ENCODE data around the gene SLC25A45. TPM values are rescaled to one million over a fixed set of nuclear protein-coding genes. Genes with fewer than 3 reads are reported as not detected.
"Not testable (repeated sequence)": the region's sequence is repeated elsewhere in the genome, so short reads cannot be mapped to it uniquely, and the experiment has no call there.

SLC25A45 gene
- total RNA-seq, 1 donor from 2014 or later, result 0.26 TPM

DNA sequence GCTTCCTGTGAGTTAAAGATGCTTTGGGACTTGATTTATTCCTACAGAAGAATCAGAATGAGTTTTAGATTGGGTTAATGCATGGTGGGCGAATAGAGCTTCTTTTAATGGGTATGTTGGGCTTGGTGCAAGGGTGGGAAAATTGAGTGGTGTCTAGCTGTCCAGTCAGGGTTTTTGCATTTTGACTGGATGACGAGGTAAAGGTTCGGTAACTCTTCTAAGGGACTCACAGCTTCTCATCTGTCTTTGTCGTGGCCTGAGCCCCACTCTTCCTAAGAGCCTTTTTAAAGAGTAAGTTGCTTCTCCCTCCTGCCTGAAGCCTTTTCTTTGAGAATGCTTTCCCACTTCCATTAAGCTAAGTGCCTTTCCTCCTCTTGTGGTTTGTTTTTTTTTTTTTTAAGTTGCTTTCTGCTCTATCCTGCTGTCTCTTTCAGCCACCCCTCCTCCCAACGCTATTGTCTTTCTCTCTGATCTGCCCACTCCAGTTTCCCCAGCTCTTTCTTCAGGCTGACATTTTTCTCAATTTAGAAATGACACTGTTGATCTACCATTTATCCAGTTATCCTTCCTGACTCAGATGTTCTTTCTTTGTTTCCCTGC is 47.6 kb downstream of the SLC25A45 start:
- DNase-seq (ENCODE audit: low read depth) (no peak), FAIRE-seq (no peak)
- TF ChIP-seq, protein P1, sequence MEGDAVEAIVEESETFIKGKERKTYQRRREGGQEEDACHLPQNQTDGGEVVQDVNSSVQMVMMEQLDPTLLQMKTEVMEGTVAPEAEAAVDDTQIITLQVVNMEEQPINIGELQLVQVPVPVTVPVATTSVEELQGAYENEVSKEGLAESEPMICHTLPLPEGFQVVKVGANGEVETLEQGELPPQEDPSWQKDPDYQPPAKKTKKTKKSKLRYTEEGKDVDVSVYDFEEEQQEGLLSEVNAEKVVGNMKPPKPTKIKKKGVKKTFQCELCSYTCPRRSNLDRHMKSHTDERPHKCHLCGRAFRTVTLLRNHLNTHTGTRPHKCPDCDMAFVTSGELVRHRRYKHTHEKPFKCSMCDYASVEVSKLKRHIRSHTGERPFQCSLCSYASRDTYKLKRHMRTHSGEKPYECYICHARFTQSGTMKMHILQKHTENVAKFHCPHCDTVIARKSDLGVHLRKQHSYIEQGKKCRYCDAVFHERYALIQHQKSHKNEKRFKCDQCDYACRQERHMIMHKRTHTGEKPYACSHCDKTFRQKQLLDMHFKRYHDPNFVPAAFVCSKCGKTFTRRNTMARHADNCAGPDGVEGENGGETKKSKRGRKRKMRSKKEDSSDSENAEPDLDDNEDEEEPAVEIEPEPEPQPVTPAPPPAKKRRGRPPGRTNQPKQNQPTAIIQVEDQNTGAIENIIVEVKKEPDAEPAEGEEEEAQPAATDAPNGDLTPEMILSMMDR (IDR thresholded peaks at IDR 0.05; ENCODE audit: insufficient read depth, low read length, severe bottlenecking), result no peak
- no peaks in the 10 kb centered on the region for H3K36me3 ChIP-seq (ENCODE audit: control insufficient read depth, insufficient read depth, low read length)
- no peaks in the 10 kb centered on the region for H3K27me3 ChIP-seq (ENCODE audit: control insufficient read depth, insufficient read depth, low read length)
- H3K4me3 ChIP-seq (ENCODE audit: low read depth, low read length), result peak overlapping the region; percentile 86

DNA sequence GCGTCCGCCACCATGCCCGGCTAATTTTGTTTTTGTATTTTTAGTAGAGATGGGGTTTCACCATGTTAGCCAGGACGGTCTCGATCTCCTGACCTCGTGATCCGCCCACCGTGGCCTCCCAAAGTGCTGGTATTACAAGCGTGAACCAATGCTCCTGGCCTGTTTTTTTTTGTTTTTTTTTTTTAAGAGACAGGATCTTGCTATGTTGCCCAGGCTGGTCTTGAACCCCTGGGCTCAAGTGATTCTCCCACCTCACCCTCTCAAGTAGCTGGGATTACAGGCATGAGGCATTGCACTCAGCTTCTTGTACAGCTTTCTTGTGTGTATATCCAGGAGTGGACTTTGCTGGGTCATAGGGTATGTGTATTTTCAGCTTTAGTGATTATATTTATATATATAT is 49.9 kb downstream of the SLC25A45 start:
- H3K27me3 ChIP-seq (ENCODE audit: control insufficient read depth, insufficient read depth, low read length); H3K4me3 ChIP-seq (ENCODE audit: low read depth, low read length); DNase-seq (ENCODE audit: low read depth); FAIRE-seq; H3K36me3 ChIP-seq (ENCODE audit: control insufficient read depth, insufficient read depth, low read length): not testable (repeated sequence)

DNA sequence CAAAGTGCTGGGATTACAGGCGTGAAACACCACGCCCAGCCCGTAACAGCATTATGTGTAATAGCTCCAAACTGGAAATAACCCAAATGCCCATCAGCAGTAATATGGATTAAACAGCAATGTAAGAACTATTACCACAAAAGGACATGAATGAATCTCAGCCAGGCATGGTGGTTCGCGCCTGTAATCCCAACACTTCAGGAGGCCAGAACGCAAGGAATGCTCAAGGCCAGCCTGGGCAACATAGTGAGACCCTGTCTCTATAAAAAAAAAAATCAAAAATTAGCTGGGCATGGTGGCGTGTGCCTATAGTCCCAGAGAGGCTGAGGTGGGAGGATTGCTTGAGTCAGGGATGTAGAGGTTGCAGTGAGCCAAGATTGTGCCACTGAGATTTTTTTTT is 51.9 kb downstream of the SLC25A45 start:
- DNase-seq (ENCODE audit: low read depth) (no peak), FAIRE-seq (no peak)
- H3K4me3 ChIP-seq (ENCODE audit: low read depth, low read length), result no peak overlapping the region
- H3K36me3 ChIP-seq (ENCODE audit: control insufficient read depth, insufficient read depth, low read length), result no peaks in the 10 kb centered on the region
- H3K27me3 ChIP-seq (ENCODE audit: control insufficient read depth, insufficient read depth, low read length), result no peaks in the 10 kb centered on the region
- TF ChIP-seq, protein P1 (IDR thresholded peaks at IDR 0.05; ENCODE audit: insufficient read depth, low read length, severe bottlenecking), result no peak

DNA sequence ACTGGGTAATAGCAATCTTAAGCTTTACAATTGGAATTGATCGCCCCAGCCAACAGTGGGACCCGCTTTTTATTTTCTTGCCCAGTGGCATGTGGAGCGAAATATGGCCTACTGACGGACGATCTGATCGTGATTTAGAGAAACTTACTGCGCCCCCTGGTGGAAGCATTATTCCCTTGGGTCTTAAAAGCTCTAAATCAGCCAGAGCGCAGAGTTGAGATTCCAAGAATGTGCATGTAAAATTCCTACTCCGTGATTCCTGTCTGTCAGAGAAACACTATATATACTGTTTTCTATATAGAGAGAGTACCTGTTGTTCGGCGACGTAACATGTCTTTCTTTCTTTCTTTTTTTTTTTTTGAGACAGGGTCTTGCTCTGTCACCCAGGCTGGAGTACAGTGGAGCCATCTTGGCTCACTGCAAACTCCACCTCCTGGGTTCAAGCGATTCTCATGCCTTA is 52.5 kb downstream of the SLC25A45 start:
- Histone ChIP-seq H3K36me3 (ENCODE audit: control insufficient read depth, insufficient read depth, low read length) (no peaks in the 10 kb centered on the region), H3K4me3 (ENCODE audit: low read depth, low read length) (no peak overlapping the region), H3K27me3 (ENCODE audit: control insufficient read depth, insufficient read depth, low read length) (no peaks in the 10 kb centered on the region)
- DNase-seq (ENCODE audit: low read depth) (peak; percentile 77), FAIRE-seq (no peak)
- TF ChIP-seq, protein P1 (IDR thresholded peaks at IDR 0.05; ENCODE audit: insufficient read depth, low read length, severe bottlenecking), result peak; percentile 73

DNA sequence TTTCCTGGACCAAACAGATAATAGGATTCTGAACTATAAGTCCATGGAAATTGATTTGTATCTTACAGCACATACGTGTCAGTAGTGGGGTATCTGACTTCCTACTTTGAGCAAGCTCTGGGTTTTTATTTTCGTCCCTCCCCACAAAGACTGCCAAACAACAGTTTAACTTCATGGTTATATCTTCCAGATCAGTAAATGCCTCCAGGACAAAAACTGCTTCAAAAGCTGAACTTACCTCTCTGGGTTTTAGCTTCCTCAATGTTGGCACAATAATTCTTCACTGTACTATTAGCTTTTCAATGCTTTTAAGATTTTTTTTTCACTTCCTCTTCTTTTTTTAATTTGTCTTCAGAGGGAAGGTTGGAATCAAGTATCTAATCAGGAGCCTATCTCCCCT is 53.0 kb downstream of the SLC25A45 start:
- no peak for DNase-seq (ENCODE audit: low read depth)
- no peak overlapping the region for H3K4me3 ChIP-seq (ENCODE audit: low read depth, low read length)

DNA sequence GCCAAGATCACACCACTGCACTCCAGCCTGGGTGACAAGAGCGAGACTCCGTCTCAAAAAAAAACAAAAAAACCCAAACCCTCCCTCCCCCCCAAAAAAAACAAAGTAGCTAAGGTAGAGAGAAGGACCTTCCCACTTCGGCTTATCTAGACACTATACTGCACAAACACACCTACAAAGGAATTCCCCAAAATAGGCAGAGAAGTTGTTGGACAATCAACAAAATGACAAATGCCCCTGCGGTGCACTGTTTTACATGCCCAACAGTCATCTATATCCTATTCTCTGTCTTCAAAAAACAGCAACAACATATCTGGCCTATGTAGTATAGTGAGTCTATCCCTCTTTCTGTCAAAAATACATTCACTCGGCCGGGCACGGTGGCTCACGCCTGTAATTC is 55.4 kb downstream of the SLC25A45 start:
- no peak overlapping the region for H3K4me3 ChIP-seq (ENCODE audit: low read depth, low read length)
- peaks cover 7% of the 10 kb centered on the region for H3K36me3 ChIP-seq (ENCODE audit: control insufficient read depth, insufficient read depth, low read length)
- no peak for FAIRE-seq
- TF ChIP-seq, protein P1 (IDR thresholded peaks at IDR 0.05; ENCODE audit: insufficient read depth, low read length, severe bottlenecking), result no peak
- DNase-seq (ENCODE audit: low read depth), result no peak
- H3K27me3 ChIP-seq (ENCODE audit: control insufficient read depth, insufficient read depth, low read length), result no peaks in the 10 kb centered on the region

More for the DNA sequence above, 53.0 kb downstream of the SLC25A45 start:
- TF ChIP-seq, protein P1 (IDR thresholded peaks at IDR 0.05; ENCODE audit: insufficient read depth, low read length, severe bottlenecking), result no peak
- FAIRE-seq, result no peak
- no peaks in the 10 kb centered on the region for H3K27me3 ChIP-seq (ENCODE audit: control insufficient read depth, insufficient read depth, low read length)
- no peaks in the 10 kb centered on the region for H3K36me3 ChIP-seq (ENCODE audit: control insufficient read depth, insufficient read depth, low read length)

Measured in bronchial epithelial cell (primary cell).